H1 (cell line): ENCODE results near the gene VPS26B. TPM values are rescaled to one million over a fixed set of nuclear protein-coding genes. Genes with fewer than 3 reads are reported as not detected.

Source experiments
- ASH2L ChIP-seq: fragments of 200-600, 300-600 bp; sonication (generic); IDR thresholded peaks from one replicate; pipeline ENCODE4 v1.7.1; 2017; ENCODE audit warnings: low read length
- CHD1 ChIP-seq: IDR thresholded peaks from 2 replicates; pipeline ENCODE4 v1.6.1; 2012; ENCODE audit warnings: low read depth, low read length, improper control_type of control experiment
- CHD7 ChIP-seq: fragments of 300-600 bp; sonication (generic); IDR thresholded peaks from 2 replicates; pipeline ENCODE4 v1.7.1; 2012; ENCODE audit warnings: low read length, moderate library complexity, mild to moderate bottlenecking, inconsistent platforms; ENCODE audit not compliant: insufficient replicate concordance
- NANOG ChIP-seq: IDR thresholded peaks from 2 replicates; pipeline ENCODE4 v1.6.1; 2011; ENCODE audit warnings: low read length, low read depth, mild to moderate bottlenecking, inconsistent platforms; ENCODE audit not compliant: insufficient read depth, poor library complexity, severe bottlenecking
- polyA plus RNA-seq, 7 experiments: library from polyadenylated mRNA; depleted of rRNA in 3 of 7; stranded (reverse) in 5 of 7; unstranded in 2 of 7; fragments of >200 nt in 5 of 7; fragments of 200-250 nt in 2 of 7; gene quantifications; 1 replicate in 5 of 7; 2 replicates in 1 of 7; 4 replicates in 1 of 7; pipeline versions ENCODE4 v1.2.1 to v1.2.3, GENCODE V29; 2011 to 2013; ENCODE audit warnings: missing spikeins in 2 of 7, mixed read lengths in 2 of 7
- total RNA-seq: library from RNA; stranded (reverse); fragmentation: NEBNext Ultra II Directional; extraction: Animal tissue kit (Norgen Biotek cat#: 25700); gene quantifications from 2 replicates; pipeline ENCODE4 v1.2.1, GENCODE V29; 2021

The VPS26B gene
- total and polyA plus RNA-seq, 2 of the 8 experiments (the other 6 are each of a cell fraction or from before 2014, with no cell fraction given): 18.3 to 27.0 TPM

DNA sequence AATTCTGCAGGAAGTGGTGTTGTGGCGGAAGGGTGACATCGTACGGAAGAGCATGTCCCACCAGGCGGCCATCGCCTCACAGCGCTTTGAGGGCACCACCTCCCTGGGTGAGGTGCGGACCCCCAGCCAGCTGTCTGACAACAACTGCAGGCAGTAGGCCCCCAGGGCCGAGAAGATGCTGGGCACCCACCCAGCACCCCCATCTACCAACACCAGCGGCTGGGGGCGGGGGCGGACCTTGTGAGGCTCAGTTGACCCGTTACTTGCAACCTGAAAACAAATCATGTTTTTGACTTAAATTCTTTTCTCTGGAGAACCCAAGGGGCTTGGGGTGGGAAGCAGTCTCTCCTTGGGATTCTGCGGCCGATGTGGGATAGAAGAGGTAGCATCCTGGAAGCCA, 21.0 kb downstream of the VPS26B start (continued):
- TF ChIP-seq CHD7 (no peak), CHD1 (no peak), NANOG (no peak), ASH2L (no peak)
- TF ChIP-seq, all 59 proteins: peak for 0
